HG03354 (cell line): ENCODE data around the gene USP24.

ENCODE experiments used
- ATAC-seq: cut with Tn5 transposase; IDR thresholded peaks from one replicate; pipeline ENCODE4 v1.9.1; 2021; ENCODE audit warnings: mild to moderate bottlenecking; ENCODE audit not compliant: unreplicated experiment, poor library complexity, severe bottlenecking

The USP24 gene

DNA sequence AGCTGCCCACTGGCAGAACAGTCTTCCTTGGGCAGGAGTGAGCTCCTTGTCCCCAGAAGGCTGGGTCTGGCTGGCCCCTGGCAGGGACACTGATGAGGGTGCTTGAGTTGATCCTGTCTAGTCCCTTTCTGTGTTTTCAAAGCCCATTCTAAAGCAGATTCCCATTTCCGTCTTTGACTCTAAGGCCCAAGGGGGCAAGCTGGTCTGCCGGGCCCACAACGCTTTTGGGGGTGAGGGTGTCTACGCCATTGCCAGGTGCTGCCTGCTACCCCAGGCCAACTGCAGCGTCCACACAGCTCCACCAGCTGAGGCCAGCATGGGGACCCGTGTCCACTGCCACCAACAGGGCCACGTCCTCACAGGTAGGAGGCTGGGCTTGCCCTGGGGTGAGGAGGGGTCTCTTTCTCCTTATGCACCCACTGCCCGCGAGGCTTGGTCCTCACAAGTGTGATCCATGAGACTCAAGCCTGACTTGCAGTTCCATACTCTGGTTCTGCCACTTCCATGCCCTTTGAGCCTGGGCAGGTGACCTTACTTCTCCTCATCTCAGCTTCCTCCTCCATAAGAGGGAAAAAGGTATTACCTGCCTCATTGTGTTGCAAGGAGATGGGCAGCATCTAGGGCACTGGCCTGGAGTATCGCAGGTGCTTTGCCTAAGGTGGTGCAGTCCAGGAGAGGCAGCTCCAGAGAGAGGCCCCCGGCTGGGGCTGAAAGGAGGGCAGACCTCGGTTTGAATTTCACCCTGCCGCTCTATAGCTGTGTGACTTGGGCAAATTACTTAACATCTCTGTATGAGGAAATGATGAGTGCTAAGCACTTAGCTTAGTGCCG lies 155.6 kb downstream of the USP24 start:
- ATAC-seq, result no peak

DNA sequence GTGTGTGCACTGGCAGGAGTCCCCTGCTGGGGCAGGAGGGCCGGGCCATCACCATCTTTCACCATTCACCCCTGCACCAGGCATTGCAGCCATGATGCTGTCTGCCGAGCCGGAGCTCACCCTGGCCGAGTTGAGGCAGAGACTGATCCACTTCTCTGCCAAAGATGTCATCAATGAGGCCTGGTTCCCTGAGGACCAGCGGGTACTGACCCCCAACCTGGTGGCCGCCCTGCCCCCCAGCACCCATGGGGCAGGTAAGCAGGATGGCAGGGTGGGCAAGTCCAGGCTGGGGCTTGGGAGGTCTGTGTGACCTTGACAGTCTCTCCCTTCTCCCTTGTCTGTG lies 157.2 kb downstream of the USP24 start:
- ATAC-seq, result no peak

DNA sequence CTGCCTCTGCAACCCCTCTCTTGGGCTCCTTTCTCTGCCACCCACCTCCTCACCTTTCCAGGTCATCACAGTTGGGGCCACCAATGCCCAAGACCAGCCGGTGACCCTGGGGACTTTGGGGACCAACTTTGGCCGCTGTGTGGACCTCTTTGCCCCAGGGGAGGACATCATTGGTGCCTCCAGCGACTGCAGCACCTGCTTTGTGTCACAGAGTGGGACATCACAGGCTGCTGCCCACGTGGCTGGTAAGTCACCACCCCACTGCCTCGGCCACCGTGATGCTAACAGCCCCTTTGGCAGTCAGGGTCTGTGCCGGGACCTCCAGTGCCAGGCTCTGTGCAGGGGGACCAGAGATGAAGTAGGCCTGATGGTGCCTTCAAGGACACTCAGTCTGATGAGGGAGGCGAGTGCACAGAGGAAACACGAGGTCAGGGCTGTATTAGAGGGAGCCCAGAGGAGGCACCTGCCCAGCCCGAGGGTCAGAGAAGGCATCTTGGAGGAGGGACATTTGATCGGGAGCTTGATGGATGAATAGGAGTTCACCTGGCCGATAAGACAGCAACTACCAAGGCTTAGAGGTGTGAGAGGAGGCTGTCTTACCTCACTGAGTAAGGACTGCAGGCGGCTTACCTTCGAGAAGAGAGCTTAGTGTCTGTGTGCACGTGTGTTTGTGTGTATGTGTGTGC lies 157.8 kb downstream of the USP24 start:
- no peak for ATAC-seq

DNA sequence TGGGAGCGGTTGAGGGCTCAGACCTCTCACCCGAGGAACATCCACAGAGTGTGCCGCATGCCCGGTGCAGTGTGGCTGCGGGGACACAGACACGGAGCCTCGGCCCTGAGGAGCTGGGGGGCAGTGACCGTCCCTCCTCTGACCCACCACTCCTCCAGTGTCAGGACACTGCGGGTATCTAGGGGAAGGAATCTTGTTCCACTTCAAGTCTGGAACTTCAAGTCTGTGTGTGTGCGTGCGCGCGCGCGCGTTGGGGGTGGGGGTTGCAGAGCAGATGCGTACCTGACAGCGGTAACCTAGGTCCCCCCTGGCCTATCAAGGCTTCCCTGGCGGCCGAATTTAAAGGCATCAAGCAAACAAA lies 158.6 kb downstream of the USP24 start:
- ATAC-seq, result no peak

DNA sequence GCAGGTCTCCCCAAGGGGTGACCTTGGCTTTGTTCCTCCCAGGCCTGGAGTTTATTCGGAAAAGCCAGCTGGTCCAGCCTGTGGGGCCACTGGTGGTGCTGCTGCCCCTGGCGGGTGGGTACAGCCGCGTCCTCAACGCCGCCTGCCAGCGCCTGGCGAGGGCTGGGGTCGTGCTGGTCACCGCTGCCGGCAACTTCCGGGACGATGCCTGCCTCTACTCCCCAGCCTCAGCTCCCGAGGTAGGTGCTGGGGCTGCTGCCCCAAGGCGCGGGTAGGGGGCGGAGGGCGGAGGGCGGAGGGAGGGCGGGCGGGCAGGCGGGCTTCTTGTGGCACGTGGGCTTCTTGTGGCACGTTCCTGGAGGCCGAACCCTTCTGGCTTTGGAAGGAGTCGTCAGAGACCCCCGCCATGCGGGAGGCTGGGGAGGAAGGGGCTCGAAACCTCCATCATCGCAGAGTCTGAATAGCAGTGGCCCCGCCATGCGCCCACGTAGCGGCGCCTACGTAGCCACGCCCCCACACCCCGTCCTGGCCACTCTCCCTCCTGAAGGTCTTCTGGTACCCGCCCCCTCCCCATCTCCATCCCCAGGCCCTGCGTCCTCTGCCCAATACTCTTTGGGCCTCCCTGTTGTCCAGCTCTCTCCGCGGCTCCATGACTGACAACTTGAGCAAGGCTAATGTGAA lies 159.1 kb downstream of the USP24 start:
- ATAC-seq, result no peak

DNA sequence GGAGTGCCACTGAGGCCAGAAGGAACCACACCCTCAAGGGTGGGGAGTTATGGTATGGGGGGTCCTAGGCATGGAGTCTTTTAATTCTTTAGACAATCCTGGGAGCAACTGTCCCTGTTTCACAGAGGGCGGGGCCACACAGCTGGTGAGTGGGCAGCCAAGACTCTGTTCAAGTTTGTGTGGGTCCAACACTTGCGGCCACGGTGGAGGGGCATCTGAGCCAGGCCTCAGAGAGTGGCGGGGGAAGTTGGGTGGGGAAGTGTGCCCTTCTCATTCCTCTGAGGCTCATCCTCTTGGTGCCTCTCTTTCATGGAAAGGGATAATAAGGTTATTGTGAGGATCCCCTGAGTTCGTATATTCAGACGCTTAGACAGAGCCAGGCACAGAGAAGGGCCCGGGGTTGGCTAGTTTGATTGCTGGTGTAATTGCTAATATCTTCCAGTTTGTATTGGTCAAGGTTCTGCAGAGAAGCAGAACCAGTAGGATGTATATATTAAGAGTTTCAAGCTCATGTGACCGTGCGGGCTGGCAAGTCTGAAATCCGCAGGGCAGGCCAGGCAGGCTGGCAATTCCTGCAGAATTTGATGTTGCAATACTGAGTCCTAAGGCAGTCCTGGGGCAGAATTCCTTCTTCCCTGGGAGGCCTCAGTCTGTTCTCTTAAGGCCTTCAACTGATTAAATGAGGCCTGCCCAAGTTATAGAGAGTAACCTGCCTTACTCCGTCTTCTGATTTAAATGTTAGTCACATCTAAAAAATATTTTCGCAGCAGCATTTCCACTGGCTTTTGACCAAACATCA lies 159.9 kb downstream of the USP24 start:
- no peak for ATAC-seq

DNA sequence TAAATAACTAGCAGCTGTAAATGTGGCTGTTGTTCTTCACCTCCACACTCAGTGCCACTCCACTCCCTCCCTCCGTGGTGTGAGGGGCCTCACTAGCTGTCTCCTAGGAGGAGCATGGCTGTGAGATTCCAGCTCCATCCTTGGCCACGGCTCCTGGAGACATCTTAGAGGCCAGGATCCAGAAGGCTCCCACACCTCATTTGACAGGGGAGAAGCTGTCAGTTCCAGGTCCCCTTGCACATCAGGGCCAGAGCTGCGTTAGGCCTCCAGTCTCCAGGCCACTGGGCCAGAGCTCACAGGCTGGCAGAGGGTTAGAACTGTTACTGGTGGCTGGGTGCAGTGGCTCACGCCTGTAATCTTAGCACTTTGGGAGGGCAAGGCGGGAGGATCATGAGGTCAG lies 160.8 kb downstream of the USP24 start:
- ATAC-seq, result no peak

DNA sequence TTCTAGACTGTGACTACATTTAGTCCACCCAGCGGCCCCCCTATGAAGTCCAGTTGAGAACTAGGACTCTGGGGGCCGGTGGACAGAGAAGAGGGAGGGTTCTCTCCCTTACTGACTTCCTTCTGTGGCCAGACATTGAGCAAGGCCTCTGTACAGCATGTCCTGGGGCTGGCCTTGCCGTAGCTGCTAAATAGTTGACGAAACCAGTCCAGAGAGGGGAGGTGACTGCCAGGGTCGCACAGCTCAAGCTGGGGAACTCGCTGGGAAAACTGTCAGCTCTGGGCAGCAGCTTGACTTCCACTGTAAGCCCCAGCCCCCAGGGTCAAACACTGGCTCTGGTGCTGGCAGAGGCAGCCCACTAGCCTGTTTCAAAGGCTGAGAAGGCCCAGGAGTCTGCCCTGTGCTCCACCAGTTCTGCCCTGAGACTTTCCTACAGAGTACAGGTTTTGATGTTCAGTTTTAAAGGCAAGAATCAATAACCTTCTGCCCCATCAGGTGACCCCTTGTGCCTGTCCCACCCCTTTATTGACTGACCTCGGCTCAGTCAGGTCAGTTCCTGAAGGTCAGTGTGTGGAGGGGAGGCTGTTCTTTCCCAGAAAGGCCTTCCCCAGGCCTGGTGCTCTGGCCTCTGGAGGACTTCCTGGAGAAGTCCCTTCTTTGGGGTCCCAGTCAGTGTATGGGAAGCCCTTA lies 161.8 kb downstream of the USP24 start:
- ATAC-seq, result no peak

DNA sequence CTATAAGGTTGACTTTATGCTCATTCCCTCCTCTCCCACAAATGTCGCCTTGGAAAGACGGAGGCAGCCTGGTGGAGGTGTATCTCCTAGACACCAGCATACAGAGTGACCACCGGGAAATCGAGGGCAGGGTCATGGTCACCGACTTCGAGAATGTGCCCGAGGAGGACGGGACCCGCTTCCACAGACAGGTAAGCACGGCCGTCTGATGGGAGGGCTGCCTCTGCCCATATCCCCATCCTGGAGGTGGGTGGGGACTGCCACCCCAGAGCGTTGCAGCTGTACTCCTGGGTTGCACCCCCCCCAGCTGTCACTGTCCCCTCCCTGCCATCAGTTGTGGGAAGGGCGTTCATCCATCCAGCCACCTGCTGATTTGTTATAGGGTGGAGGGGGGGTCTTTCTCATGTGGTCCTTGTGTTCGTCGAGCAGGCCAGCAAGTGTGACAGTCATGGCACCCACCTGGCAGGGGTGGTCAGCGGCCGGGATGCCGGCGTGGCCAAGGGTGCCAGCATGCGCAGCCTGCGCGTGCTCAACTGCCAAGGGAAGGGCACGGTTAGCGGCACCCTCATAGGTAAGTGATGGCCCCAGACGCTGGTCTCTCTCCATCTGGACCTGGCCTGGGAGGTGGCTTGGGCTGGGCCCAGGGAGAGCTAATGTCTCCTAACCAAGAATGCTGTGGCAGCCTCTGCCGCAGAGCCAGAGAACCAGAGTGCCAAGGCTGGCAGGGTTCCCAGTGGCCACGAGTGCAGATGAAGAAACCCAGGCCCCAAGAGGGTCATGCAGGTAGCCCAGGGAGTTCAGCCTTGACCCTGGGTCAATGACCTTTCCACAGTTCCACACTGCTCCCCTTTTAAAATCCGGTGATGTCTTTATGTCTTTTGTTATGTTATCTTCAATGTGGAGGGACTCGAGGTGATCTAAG lies 162.7 kb downstream of the USP24 start:
- no peak for ATAC-seq

DNA sequence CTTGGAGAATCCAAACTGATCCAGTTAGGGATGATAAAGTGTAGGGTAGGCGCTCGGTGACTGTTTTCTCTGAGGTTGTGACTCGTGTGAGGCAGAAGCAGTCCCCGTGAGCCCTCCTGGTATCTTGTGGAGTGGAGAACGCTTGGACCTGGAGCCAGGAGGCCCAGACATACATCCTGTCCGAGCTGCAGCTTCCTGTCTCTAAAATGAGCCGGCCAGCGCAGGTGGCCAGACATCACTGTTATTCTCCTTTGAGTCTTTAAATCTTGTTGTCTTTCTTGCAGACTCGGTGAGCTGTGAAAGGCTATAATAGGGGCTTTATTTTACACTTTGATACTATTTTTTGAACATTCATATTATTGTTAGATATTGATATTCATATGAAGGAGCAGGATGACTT lies 163.5 kb downstream of the USP24 start:
- no peak for ATAC-seq

DNA sequence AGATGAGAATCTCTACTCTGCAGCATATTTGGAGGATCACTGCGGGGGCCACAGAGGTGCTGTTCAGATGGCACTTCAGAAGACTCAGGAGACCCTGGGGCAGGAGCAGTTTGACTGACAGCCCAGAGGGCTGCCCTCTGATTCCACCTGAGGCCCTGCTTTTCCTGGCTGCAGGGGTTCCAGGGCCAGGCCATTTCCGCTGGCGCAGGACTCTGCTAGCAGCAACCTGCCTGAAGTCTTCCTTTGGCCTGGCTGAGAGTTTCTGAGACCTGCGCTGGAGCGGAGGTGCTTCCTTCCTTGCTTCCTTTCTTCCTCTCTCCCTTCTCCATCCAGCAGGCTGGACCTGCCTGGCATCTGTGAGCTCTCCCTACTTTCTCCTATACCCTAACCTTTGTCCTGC lies 164.0 kb downstream of the USP24 start:
- no peak for ATAC-seq

DNA sequence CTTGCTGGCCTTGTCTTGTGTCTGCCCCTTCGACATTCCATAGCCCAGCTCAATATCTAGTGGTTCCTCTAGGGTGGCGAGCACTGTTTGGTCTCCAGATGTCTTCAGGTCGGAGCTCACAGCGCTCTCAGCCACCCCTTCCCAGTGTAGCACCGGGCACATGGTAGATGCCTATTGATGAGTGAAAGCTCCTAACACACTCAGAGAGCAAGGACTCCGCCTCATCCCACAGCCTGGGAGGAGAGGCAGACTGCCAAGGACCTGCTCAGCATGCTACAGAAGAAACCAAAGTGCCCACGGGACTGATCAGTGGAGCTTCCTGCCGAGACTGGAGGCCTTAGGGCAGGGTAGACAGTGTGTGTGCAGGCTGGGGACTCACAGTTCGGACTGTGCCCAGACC lies 164.9 kb downstream of the USP24 start:
- ATAC-seq, result no peak

DNA sequence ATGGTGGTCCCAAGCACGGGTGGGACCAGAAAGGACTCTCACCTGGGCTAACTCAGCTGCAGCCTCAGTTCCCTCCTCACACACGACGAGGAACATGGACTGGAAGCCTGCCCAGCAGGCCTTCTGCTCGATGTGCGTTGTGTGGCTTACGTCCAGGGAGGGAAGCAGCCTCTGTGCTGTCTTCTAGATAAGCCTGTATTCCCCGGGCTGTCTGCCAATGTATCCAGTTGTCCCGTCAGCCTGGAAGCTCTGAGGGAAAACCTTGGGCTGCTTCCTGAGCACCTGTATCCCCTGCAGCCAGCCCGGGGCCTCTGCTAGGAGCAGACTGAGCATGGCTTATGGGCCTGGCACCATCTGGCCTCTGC lies 165.3 kb downstream of the USP24 start:
- no peak for ATAC-seq

DNA sequence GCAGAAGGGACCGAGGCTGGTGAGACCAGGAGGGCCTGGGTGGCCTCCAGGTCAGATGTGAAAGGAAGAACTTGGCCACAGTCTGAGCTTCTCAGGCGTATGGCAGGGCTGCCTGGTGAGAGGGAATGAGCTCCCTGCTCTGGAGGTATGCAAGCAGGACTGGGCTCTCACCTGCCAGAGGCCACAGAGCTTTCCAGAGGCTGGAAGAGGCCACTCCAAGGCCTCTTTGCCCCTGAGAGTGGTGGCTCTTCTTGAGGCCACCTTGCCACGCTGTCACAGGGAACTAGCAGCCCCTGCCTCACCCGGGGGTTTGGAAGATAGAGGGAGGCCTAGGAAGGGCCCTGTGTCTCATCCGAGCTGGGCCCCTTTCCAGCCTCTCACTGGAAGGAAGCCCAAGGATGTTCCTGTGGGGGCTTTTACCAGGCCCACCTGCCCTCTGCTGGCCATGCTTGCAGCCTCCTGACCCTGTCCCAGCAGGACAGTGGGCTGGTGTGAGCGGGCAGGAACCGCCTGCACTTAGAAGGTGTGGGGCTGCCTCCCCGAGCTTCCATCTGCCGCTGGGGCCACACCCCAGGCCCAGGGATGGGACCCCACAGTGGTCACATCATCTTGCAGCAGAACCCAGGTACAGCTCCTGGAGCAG lies 165.8 kb downstream of the USP24 start:
- no peak for ATAC-seq

DNA sequence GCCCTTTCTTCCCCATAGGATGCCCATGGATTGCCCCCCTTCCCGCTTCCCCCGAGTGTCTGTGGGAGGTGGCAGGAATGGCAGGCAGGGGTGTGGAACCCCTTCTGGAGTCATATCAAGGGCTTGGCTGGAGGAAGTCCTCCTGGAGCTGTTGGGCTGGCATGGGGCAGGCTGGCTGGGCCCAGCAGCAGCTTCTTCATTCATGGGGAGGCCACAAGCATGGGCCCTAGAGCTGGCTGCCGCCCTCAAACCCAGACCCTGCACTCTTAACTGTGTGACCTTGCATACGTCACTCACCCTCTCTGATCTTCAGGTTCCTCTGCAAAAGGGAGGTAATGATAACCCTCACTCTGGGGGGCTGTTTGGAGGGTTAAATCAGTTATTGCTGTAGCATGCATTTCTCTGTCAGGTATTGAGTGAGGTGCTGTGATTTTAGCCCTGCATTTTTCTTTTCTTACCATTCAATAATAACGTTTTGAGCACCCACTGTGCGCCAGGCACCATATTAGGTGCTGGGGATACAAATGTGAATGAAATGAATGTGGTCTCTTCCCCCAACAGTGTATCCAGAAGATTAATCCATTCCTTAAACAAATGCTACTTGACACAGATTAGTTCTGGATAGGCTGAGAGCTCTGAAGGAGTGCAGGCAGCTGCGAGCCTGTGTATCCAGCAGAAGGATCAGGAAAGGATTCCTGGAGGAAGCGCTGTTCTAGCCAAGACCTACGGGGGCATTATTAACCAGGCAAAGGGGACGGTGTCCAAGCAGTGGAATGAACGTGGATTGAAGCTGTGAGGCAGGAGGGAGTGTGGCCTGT lies 166.5 kb downstream of the USP24 start:
- ATAC-seq, result no peak

DNA sequence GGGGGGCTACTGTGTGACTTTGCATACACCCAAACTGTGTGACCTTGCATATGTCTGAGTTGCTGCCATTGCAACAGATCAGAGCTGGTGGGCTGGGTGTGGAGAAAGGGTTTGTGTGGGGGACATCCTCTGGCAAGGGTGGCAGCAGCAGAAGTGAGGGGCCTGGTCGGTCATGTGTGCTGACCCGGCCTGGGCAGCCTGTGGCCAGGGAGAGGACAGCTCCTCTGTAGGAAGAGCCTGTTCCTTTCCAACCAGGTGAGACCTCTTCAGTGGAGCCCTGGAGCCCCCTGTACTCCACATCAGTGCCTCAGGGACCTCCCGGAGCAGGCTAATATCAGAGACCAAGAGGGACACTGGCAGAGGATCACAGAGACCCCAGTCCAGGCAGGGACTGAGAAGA lies 167.6 kb downstream of the USP24 start:
- no peak for ATAC-seq

DNA sequence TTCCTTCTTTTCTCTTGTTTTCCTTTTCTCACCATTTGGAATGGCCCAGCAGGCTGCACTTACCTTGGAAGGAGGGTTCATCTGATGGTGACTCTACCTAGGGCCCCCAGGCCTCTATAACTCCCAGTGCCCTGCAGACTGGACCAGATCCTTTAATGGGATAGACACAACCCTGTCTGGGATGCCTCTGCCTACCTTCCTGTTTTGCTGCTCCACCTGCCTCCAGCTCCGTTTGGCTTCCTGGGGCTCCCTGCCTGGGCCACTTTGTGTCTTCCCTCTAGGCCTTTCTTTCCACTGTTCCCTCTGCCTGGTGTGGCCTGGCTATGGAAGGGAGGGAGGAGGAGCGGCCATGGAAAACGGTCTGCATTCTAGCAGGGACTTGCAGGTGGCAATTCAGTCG lies 168.3 kb downstream of the USP24 start:
- ATAC-seq, result no peak

DNA sequence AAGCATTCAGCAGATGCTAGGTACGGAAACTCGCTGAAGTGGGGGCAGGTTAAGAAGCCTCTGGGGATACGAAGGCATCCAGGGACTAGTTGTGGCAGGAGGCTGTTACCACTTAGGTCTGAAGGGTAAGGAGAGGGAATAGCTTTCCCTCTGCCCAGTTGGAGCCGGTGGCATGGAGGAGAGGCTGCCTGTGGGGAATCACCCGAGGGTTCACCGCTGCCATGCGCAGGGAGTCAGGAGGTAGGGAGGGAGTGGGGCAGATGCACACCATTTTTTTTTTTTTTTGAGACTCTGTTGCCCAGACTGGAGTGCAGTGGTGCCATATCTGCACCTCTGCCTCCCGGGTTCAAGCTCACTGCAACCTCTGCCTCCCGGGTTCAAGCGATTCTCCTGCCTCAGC lies 169.7 kb downstream of the USP24 start:
- ATAC-seq, result no peak
